IPS-18c (cell line): ENCODE measurements around the gene RAB11FIP2.
"Not testable (repeated sequence)": the region's sequence is repeated elsewhere in the genome, so short reads cannot be mapped to it uniquely, and the experiment has no call there.

Experiments used
- H3K4me3 ChIP-seq: 2 replicates; pipeline ENCODE4 v1.7.0; 2013; ENCODE audit warnings: low read depth, mild to moderate bottlenecking, low read length, moderate library complexity; ENCODE audit not compliant: insufficient read depth
- H3K9me3 ChIP-seq: one replicate; pipeline ENCODE4 v1.6.1; 2013; ENCODE audit warnings: mild to moderate bottlenecking, low read length, moderate library complexity; ENCODE audit not compliant: control insufficient read depth, insufficient read depth

RAB11FIP2 gene, protein sequence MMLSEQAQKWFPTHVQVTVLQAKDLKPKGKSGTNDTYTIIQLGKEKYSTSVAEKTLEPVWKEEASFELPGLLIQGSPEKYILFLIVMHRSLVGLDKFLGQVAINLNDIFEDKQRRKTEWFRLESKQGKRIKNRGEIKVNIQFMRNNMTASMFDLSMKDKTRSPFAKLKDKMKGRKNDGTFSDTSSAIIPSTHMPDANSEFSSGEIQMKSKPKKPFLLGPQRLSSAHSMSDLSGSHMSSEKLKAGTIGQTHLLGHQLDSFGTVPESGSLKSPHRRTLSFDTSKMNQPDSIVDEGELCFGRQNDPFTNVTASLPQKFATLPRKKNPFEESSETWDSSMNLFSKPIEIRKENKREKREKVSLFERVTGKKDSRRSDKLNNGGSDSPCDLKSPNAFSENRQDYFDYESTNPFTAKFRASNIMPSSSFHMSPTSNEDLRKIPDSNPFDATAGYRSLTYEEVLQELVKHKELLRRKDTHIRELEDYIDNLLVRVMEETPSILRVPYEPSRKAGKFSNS

GRCh38 chr10:118046395-118047156 is at the start of gene RAB11FIP2:
RAB11FIP2 (minus strand) TSS chr10:118046941; CDS start chr10:118046163, 778 bp downstream.
- Histone ChIP-seq H3K9me3 (no peaks in the 10 kb centered on the region), H3K4me3 (peak within 1 kb of the TSS; percentile 82)

- H3K4me3 ChIP-seq, result no peak overlapping the region
- no peaks in the 10 kb centered on the region for H3K9me3 ChIP-seq
Measured at GRCh38 chr10:118096022-118096421, 49.3 kb upstream of the RAB11FIP2 start.

DNA sequence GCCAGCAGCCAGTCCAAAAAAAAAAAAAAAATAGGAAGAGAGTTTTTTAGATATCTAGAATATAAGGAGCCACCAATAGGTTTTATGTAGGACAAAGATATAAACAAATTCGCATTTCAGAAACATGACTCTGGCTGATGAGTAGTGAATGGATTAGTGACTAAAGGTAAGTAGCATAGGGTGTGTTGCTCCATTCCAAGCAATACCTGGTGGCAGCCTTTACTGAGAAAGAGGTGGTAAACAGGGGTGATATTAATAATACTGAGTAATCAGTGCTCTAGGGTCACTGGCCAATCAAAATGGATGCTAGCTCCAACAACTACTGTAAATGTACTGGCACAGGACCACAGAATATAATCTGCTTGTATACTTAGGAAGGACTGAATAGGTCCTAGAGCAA is 45.5 kb upstream of the RAB11FIP2 start:
- no peaks in the 10 kb centered on the region for H3K9me3 ChIP-seq
- no peak overlapping the region for H3K4me3 ChIP-seq

DNA sequence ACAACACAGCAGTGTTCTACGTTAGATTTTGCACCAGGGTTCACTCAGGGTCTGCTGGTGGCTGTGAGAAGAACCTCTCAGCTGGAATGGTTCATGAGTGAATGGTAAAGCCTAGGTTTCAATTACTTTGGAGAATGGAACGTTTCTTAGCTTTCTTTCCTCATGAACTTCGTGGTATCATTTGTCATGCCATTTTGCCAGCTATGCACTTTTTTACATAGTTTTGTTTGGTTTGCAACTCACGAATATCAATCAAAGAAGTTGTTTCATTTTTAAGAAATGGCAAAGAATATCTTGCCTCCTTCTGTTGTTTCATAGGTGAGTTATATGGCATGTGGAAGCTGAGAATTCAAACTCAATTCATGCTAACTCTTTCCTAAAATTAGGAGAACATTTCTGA is 34.1 kb upstream of the RAB11FIP2 start:
- Histone ChIP-seq H3K9me3 (no peaks in the 10 kb centered on the region), H3K4me3 (no peak overlapping the region)

DNA sequence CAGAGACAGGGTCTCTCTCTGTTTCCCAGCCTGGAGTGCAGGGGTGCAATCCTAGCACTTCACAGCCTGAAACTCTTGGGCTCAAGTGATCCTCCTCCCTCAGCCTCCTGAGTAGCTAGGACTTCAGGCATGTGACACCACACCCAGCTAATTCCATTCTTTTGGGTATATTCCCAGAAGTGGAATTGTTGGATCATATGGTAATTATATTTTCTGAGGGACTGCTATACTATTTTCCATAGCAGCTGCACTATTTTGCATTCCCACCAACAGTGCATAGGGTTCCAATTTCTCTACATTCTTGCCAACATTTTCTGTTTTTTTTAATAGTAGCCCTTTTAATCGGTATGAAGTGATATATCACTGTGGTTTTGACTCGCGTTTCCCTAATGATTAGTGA is 30.0 kb upstream of the RAB11FIP2 start:
- H3K9me3 ChIP-seq, result no peaks in the 10 kb centered on the region
- no peak overlapping the region for H3K4me3 ChIP-seq

DNA sequence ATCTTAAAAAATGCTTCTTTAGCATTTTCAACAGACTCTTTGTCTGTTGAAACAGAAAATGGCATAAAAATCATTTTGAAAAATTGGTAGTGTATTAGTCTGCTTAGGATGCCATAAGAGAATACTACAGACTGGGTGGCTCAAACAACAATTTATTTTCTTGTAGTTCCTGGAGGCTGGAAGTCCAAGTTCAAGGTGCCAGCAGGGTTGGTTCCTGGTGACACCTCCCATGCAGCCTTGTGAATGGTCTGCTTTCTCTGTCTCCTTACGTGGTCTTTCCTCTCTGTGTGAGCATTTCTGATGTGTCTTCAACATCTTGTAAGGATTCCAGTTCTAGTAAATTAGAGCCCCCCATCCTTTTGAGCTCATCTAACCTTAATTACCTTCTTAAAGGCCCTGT is 26.1 kb upstream of the RAB11FIP2 start:
- Histone ChIP-seq H3K4me3 (no peak overlapping the region), H3K9me3 (no peaks in the 10 kb centered on the region)

- H3K9me3 ChIP-seq, H3K4me3 ChIP-seq: not testable (repeated sequence)
Measured at GRCh38 chr10:118067389-118067788, 20.6 kb upstream of the RAB11FIP2 start.

GRCh38 chr10:118062798-118063238 is 16.1 kb upstream of the RAB11FIP2 start:
- H3K4me3 ChIP-seq, result no peak overlapping the region
- H3K9me3 ChIP-seq, result no peaks in the 10 kb centered on the region

DNA sequence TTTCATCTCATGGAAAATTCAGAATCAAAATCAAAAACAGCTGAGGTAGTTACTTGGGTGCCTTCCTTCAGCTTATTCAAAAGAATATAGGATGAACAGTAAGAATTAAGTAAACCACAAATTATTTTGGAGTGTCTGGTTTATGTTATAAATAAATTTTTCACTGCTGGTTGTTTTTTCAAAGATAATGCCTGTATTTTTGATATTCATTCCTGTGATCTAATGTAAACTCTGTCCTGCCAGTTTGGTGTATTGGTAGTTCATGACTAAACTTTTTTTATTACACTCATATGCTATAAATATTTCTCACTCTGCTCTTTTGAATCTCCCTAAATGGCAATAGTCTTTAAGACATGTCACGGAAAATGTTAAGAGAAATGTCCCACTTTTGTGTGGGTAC is 11.6 kb upstream of the RAB11FIP2 start:
- Histone ChIP-seq H3K9me3 (no peaks in the 10 kb centered on the region), H3K4me3 (no peak overlapping the region)

DNA sequence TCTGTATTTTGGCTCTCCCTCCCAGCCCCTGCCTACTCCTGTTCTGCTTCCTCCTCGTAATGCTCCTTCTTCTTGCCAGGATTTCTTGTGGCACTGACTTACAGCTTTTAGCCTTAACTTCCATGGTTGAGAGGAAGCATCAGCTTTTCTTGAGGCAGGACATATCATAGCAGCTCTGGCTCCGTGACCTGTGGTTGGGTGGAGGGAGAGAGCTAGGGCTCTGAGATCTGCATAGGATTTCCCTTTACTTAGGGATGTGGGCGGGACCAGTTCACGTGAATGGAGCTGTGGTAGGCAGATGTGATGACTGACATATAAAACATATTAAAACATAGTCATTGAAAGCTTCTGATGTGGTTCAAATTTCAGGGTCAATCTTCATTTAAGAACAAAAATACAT is 10.6 kb upstream of the RAB11FIP2 start:
- H3K4me3 ChIP-seq, result no peak overlapping the region
- H3K9me3 ChIP-seq, result no peaks in the 10 kb centered on the region

DNA sequence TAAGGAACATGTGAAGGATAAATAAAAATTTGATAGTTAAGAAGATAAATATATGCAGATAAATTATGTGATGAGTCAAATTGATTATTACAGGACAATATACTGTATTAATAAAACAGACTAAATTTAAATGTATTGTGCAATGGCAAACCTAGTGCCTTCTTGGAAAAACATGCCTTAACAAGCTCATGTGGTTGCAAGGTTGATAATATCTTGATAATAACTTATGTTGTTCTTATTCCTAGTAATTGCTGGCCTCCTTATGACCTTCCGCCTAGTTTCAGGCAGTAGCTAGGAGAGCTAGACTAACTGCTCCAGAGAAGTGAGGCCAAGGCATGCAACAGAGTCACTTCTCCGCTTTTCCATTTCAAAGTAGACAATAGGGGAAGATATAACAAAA is 7.6 kb upstream of the RAB11FIP2 start:
- Histone ChIP-seq H3K9me3 (no peaks in the 10 kb centered on the region), H3K4me3 (no peak overlapping the region)

DNA sequence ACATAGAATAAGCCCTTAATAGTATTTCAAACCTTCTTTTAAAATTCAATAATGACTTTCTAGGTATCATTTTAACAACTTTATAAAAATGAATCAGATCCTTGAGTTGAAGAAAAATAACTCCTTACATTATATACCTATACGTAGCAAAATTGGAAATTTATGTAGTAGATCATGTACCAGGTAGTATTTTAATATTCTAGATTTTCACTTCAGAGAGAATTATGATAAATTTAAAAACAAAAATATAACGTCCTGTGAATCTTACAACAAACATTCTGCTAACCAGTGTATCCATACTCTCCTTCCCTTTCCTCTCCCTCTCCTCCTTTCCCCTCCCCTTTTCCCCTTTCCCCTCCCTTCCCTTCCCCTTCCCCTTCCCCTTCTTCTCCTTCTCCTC is 6.1 kb upstream of the RAB11FIP2 start:
- no peaks in the 10 kb centered on the region for H3K9me3 ChIP-seq

DNA sequence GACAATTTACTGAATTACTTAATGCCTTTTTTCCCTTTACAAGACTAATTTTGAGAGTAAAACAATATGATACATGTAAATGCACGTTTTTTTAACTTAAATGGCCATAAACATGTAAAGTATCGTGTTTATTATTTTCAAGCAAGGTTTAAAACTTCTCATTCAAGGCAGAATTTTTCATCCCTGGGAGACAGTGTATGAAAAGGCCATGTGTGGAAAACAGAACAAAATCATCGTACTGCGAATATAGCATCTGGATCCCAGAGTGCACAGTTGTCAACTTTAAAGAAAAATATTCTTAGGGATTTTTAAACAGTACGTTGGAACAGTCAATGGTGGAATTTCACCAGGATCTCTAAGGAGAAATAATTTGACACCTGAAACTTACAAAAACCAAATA is 1.1 kb upstream of the RAB11FIP2 start:
- no peak overlapping the region for H3K4me3 ChIP-seq
- no peaks in the 10 kb centered on the region for H3K9me3 ChIP-seq

More for the DNA sequence above, 6.1 kb upstream of the RAB11FIP2 start:
- H3K4me3 ChIP-seq, result no peak overlapping the region

GRCh38 chr10:118047157-118047719 is 497 bp upstream of the RAB11FIP2 start:
- Histone ChIP-seq H3K4me3 (peak overlapping the region; percentile 82), H3K9me3 (no peaks in the 10 kb centered on the region)

DNA sequence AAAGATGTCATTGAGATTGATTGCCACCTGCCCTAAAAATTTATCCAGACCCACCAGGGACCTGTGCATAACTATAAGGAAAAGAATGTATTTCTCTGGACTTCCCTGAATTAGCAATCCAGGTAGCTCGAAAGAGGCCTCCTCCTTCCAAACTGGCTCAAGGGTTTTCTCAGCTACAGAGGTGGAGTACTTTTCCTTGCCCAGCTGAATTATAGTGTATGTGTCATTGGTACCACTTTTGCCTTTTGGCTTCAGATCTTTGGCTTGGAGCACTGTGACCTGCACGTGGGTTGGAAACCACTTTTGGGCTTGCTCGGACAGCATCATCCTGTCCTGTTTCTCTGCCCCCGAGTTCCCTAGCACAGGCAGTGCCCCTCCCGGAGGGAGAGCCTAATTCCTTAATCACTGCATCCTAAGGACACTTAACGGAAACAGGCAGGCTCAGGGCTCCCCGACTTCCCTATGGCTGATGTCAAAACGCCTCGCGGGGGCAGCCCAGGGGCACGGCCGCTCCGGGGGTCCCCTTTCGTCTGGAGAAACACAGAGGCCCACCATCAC is 825 bp downstream of the RAB11FIP2 start:
- H3K9me3 ChIP-seq, result no peaks in the 10 kb centered on the region

DNA sequence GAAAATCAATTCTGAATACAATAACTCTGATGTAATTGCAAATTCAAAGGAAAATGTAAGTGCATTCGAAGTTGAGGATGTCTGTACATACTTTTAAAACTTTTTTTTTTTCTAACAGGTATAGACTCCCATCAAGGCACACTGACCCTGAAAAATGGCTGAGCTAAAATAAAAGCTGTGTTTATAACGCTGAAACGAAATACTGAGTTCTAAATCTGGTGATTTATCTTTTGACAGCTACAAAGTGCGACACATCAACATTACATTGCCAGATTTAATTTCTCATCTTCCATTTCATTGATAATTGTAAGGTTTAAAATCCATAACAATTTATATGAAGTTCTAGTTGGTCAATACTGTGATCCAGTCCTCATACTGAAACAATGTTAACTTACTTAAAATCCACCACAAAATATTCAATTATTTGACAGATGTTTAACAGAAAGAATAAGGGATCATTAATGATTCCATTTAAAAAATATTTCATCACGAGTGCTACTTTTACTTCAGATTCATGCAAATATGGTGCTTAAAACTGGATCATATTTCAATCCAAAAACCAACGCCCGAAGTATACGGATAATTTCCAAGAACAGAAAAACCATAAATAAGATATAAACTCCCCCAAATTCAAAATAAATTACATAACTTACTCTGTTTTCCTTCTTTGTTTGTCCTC is 1.4 kb downstream of the RAB11FIP2 start:
- Histone ChIP-seq H3K4me3 (peak overlapping the region; percentile 82), H3K9me3 (no peaks in the 10 kb centered on the region)

More for the DNA sequence above, 825 bp downstream of the RAB11FIP2 start:
- peak overlapping the region; percentile 82 for H3K4me3 ChIP-seq

DNA sequence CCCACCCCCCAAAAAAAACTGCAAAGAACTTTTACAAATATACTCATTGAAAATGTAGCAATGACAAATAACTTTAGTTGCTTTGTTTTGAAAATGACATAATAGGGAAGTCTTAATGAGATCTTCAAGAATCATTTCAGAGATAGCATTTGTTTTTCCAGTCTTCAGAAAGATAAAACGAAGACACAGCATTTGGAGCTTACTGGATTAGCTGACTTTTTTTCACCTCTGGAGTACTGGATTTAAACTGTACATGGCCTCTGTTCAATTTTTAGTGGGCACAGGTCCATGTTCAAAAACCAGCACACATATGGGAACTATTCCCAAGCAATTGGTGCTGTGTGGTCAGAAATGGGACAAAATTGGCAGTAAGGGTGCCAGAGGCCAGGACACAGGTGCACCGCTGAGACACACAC is 3.9 kb downstream of the RAB11FIP2 start:
- Histone ChIP-seq H3K9me3 (no peaks in the 10 kb centered on the region), H3K4me3 (no peak overlapping the region)
